Bronchial epithelial cell (primary cell): Measurements from ENCODE around the gene CCDC9B. TPM values are rescaled to one million over a fixed set of nuclear protein-coding genes. Genes with fewer than 3 reads are reported as not detected.

Experiments used
- DNase-seq: peaks from one replicate; pipeline ENCODE4 v3.0.0-alpha.2; 2010; ENCODE audit warnings: low read depth
- FAIRE-seq: peaks from 2 replicates; lab custom pipeline; 2011; peaks lifted over from hg19 to GRCh38; lab: Jason Lieb, UNC
- H3K27me3 ChIP-seq: 2 replicates; pipeline ENCODE4 v1.5.1; 2011; ENCODE audit warnings: low read length; ENCODE audit not compliant: control insufficient read depth, insufficient read depth
- H3K36me3 ChIP-seq: 2 replicates; pipeline ENCODE4 v1.5.1; 2011; ENCODE audit warnings: low read length; ENCODE audit not compliant: control insufficient read depth, insufficient read depth
- H3K4me3 ChIP-seq: 2 replicates; pipeline ENCODE4 v1.5.1; 2011; ENCODE audit warnings: mild to moderate bottlenecking, low read depth, low read length, control low read depth
- total RNA-seq: library from RNA; depleted of rRNA; stranded (reverse); fragments of >200 nt; gene quantifications from 2 replicates; pipeline ENCODE4 v1.2.1, GENCODE V29; 2014
- TF ChIP-seq, protein P1 (sequence below): IDR thresholded peaks from 2 replicates; pipeline ENCODE4 v1.5.1; 2011; ENCODE audit warnings: mild to moderate bottlenecking, moderate library complexity, low read length, control low read depth, inconsistent platforms; ENCODE audit not compliant: insufficient read depth, severe bottlenecking

The CCDC9B gene
- total RNA-seq, 1 donor from 2014 or later = 12.1 TPM

DNA sequence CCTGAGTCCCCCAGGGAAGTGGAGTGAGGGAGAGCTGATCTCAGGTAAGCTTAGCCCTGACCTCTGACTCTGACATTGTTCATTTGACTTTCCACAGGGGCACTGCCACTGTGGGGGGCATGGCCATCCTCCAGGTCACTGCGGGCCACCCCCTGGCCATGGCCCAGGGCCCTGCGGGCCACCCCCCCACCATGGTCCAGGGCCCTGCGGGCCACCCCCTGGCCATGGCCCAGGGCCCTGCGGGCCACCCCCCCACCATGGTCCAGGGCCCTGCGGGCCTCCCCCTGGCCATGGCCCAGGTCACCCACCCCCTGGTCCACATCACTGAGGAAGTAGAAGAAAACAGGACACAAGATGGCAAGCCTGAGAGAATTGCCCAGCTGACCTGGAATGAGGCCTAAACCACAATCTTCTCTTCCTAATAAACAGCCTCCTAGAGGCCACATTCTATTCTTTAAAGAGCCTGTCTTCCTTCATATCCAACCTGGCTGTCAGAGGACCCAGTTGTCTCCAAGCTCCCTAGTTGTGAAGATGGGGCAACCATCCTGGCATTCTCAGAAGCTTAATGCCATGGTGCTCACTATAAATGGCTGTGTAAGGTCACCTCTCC is 15.3 kb upstream of the CCDC9B start:
- no peak for FAIRE-seq

DNA sequence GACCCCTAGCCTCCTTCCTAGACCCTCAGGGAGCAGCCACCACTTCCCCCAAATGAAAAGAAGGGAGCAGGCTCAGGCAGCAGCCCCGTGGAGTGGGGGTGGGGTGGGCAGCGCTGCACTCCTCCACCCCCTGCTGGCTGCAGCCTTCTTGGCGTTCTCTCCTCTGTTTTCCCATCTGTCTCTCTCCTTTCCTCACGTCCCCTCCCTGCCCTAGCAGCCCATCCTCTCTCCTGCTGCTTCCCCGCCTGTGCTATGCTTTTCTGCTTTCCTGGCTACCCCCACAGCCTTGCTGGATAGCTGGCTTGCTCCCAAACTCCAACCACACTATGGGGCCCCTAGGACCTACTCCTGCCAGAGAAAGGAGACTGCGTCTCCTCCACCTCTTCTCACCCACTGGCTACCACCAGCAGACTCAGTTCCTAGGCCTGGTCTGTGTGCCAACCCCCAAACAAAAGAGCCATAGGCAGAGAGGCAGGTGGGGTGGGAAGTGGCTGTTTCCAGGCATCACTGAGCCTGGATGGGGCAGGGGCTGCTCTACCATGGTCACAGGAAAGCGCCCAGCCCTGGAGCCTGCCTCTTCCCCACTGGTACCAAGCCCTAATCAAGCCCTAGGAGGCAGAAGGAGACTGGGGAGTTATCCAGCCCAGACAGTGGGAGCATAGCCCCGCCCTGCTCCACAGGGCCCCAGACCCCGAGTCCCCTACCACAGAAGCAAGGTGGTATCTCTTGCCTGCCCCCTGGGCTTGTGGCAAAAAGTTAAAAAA is 13.9 kb upstream of the CCDC9B start:
- TF ChIP-seq, protein P1, sequence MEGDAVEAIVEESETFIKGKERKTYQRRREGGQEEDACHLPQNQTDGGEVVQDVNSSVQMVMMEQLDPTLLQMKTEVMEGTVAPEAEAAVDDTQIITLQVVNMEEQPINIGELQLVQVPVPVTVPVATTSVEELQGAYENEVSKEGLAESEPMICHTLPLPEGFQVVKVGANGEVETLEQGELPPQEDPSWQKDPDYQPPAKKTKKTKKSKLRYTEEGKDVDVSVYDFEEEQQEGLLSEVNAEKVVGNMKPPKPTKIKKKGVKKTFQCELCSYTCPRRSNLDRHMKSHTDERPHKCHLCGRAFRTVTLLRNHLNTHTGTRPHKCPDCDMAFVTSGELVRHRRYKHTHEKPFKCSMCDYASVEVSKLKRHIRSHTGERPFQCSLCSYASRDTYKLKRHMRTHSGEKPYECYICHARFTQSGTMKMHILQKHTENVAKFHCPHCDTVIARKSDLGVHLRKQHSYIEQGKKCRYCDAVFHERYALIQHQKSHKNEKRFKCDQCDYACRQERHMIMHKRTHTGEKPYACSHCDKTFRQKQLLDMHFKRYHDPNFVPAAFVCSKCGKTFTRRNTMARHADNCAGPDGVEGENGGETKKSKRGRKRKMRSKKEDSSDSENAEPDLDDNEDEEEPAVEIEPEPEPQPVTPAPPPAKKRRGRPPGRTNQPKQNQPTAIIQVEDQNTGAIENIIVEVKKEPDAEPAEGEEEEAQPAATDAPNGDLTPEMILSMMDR = peak; percentile 76
- Histone ChIP-seq H3K27me3 (peaks cover 6% of the 10 kb centered on the region), H3K4me3 (no peak overlapping the region), H3K36me3 (no peaks in the 10 kb centered on the region)
- no peak for DNase-seq
- no peak for FAIRE-seq

More for the DNA sequence above, 15.3 kb upstream of the CCDC9B start:
- TF ChIP-seq, protein P1 = no peak
- Histone ChIP-seq H3K4me3 (no peak overlapping the region), H3K36me3 (no peaks in the 10 kb centered on the region), H3K27me3 (peaks cover 5% of the 10 kb centered on the region)
- DNase-seq = no peak

DNA sequence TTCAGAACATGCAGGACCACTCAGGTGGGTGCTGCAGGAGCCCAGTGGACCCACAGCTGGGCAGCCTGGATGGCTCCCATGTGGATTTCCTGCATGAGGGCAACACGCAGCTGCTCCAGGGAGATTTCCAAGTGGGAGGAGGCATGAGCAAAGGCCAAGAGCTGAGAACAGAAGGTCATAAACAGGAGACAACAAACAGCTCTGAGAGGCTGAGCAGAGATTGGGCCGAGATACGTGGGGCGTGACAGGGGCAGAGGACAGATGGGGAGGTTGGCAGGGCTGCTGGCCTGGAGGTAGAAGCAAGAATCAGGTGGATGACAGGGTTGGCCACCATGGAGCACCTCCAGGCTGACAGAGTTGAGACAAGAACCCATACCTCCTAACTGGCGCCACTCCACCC is 13.0 kb upstream of the CCDC9B start:
- Histone ChIP-seq H3K36me3 (no peaks in the 10 kb centered on the region), H3K27me3 (peaks cover 6% of the 10 kb centered on the region), H3K4me3 (no peak overlapping the region)
- TF ChIP-seq, protein P1 = no peak
- no peak for DNase-seq
- no peak for FAIRE-seq

DNA sequence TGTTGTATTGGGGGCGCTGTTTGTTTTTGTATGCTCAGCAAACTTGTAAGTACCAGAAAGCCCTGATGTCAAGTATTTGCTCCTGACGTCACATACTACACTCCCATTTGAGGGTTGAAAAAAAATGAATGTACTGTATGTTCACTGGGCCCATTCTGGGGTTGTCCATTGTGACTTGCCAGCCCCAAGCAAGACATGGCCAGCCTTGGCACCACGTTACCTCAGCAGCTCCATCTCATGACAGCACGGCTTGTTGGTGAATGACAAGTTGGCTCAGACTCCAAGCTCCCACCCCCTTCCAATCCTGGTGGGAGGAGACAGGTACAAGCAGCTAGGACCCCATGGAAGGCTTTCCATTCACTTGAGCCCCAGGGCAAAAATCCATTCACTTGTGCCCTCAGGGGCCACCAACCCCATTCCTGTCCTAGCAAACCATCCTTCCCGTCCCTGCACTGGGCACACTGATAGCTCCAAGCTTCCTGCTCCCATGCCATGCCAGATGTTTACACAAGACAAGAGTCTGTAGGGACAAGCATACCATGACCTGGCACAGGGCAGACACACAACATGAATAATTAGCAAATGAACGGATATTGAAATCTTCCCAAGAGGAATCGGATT is 11.7 kb upstream of the CCDC9B start:
- DNase-seq (no peak), FAIRE-seq (no peak)
- TF ChIP-seq, protein P1 = no peak
- Histone ChIP-seq H3K27me3 (peaks cover 6% of the 10 kb centered on the region), H3K36me3 (no peaks in the 10 kb centered on the region), H3K4me3 (no peak overlapping the region)

DNA sequence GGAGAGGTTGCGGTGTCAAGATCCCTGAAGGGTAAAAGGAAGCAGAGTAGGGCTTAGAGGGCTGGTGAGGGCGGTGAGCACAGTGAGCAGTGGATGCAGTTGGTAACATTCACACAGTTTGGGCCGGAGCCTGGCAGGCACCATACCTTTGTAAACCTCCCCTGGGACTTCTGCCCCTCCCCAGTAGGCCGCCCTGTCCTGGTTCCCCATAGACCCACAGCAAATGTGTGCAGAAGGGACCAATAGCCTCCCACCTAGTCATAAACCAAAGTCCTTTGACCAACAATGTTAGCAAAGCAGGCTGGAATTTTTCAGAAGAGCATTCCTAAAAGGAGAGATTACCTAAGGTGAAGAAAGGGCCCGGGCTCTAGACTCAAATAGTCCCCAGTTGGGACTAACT is 8.4 kb upstream of the CCDC9B start:
- Histone ChIP-seq H3K36me3 (no peaks in the 10 kb centered on the region), H3K27me3 (peaks cover 6% of the 10 kb centered on the region), H3K4me3 (no peak overlapping the region)
- DNase-seq = no peak
- no peak for FAIRE-seq
- TF ChIP-seq, protein P1 = no peak
